ENCODE measurements around the gene GCGR. TPM values are rescaled to one million over a fixed set of nuclear protein-coding genes. Genes with fewer than 3 reads are reported as not detected.

The GCGR gene
- total RNA-seq, 1 donor from 2014 or later: 0.07 TPM

DNA sequence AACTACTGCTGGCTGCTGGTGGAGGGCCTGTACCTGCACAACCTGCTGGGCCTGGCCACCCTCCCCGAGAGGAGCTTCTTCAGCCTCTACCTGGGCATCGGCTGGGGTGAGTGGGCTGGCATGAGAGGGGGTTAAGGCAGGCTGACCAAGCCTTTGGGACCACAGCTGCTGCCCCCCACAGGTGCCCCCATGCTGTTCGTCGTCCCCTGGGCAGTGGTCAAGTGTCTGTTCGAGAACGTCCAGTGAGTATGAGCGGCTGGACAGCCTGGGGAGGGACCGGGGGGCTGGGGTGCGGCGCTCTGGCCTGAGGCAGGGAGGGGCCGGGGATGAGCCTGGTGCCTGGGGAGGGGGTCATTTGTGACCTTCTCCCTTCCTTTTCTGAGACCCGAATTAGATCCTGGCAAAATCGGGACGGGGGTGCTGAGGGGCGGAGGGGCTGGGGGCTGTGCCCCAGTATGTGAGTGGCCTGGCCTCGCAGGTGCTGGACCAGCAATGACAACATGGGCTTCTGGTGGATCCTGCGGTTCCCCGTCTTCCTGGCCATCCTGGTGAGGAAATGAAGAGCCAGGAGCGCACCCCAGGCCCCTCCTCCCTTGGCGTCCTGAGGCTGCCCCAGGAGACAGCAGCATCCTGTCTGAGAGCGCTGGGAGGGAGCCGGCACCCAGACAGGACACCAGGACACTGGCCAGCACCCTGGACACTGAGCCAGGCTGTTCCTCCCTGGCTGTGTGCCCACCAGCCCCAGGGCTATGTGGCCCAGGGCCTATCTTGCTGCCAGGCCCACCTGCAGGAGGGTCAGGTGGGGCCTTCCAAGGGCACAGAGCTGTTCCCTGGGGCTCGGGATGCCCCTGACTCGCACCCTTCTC, 8.0 kb downstream of the GCGR start:
- intact Hi-C loops (cut with micrococcal nuclease): no loop called here

GRCh38 chr17:81812571-81813370, 8.8 kb downstream of the GCGR start:
- intact Hi-C loops (cut with micrococcal nuclease): no loop called here

GRCh38 chr17:81813371-81813684, 9.4 kb downstream of the GCGR start:
- intact Hi-C loops (cut with micrococcal nuclease): no loop called here

DNA sequence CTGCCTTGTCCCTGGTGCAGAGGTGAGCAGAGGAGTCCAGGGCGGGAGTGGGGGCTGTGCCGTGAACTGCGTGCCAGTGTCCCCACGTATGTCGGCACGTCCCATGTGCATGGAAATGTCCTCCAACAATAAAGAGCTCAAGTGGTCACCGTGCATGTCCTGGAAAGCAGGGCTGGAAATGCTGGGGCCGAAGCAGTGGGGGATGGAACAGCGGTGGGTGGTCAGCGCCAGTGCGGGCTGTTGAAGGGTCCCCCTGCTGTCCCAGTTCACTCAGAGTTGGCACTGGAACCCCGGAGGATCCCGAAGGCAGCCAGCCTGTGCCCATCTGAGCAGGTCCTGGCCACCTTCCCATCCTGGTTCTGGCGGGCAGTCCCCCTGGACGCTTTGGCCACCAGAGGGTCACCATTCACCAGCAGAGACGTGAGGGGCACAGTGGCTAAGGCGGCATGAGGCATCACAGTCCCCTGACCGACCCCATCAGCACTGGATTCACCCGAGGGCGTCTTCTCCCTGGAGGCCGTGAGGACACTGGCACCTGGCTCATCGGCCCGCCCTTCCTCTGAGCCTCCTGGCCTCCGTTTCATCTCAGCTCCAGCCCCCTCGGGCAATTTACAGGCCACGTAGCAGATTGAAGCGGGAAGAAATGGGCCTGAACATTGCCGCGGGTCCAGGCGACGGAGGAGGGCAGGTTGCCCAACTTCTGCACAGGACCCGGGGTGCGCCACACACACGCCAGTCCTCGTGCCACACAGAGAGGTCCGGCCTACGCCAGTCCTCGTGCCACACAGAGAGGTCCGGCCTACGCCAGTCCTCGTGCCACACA, 10.1 kb downstream of the GCGR start:
- intact Hi-C loops (cut with micrococcal nuclease): no loop called here

- intact Hi-C loops (cut with micrococcal nuclease): no loop called here
Measured at GRCh38 chr17:81814748-81815645, 11.0 kb downstream of the GCGR start.

- intact Hi-C loops (cut with micrococcal nuclease): no loop called here
Measured at GRCh38 chr17:81815646-81815986, 11.7 kb downstream of the GCGR start.

DNA sequence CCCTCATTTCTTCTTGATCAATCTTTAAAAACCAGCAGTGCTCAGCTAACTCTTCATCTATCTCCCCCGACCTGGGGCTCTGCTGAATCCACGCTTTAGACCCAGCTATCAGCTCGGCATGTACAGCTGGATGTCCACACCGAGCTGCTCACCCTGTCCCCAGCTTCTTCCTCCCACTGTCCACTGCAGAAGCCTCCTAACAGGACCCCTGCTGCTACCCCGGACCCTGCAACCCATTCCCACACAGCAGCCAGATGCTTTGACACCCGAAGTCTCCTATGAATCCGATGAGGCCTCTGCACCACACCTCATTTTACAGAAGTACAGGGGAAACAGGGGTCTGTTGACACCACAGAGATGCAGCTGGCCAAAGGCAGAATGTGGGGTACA, 13.8 kb downstream of the GCGR start:
- intact Hi-C loops (cut with micrococcal nuclease): no loop called here

DNA sequence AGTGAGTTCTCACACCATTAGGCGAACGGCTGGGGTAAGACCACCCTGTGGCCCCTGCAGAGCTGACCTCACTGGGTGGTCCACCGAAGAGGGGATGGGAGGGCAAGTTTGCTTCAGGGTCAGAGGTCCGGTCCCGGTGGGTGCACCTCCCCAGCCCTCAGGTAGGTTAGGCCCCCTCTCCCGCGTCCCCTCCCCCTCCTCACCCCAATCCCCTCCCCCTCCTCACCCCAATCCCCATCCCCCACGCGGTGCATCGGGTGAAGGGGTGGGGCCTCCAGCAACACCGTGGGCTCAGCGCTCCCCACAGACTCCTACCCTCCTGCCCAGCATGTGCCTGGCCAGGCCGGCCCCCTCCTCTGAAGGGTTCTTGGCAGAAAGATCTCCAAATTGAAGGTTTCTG, 15.8 kb downstream of the GCGR start:
- intact Hi-C loops (cut with micrococcal nuclease): no loop called here

- intact Hi-C loops (cut with micrococcal nuclease): no loop called here
Measured at GRCh38 chr17:81821147-81821546, 17.2 kb downstream of the GCGR start.

DNA sequence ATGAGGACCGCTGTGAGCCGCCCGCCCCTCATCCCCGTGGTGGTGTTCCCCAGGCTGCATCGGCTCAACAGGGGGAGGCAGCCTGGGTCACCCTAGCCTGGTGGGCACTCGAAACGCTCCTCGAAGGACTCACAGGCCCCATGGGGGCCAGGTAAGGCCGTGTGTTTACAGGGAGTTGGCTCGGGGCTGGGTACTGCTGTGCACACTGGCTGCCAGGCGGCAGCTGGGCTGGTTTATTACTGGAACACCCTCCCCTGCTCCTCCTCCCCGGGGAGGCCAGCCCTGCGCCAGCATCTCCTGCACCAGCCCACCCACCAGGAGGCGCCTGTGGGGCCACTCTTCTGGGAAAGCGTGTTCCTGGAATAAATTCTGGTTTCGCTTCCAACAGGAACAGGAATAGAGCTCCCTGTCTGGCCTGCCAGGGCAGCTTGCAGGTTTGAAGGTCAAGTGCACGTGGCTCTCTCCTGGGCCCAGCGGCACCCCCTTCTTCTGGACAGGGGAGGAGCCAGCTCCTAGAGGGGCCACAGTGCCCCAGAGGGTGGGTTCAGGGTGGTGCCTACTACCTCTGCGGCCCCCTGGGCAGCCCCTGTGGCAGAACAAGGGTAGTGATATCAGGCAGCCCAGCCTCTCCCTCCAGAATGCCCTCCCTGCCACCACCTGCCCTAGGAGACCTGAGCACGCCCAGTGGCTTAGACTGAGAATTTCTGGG, 17.8 kb downstream of the GCGR start:
- intact Hi-C loops (cut with micrococcal nuclease): no loop called here

DNA sequence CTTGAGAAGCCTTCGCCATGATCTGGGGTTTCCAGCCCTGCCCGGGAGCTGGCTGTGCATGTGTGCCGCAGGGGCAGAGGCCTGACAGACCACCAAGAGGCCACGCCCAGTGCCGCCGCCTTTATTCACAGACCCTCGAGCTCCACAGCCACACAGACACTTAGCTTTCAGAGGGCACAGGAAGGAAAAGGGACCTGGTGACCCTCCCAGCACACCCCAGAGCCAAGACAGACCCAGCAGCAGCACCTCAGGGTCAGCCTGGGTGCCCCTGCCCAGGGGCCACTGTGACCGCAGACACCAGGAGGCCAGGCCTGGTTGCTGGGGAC, 18.3 kb downstream of the GCGR start:
- intact Hi-C loops (cut with micrococcal nuclease): no loop called here

DNA sequence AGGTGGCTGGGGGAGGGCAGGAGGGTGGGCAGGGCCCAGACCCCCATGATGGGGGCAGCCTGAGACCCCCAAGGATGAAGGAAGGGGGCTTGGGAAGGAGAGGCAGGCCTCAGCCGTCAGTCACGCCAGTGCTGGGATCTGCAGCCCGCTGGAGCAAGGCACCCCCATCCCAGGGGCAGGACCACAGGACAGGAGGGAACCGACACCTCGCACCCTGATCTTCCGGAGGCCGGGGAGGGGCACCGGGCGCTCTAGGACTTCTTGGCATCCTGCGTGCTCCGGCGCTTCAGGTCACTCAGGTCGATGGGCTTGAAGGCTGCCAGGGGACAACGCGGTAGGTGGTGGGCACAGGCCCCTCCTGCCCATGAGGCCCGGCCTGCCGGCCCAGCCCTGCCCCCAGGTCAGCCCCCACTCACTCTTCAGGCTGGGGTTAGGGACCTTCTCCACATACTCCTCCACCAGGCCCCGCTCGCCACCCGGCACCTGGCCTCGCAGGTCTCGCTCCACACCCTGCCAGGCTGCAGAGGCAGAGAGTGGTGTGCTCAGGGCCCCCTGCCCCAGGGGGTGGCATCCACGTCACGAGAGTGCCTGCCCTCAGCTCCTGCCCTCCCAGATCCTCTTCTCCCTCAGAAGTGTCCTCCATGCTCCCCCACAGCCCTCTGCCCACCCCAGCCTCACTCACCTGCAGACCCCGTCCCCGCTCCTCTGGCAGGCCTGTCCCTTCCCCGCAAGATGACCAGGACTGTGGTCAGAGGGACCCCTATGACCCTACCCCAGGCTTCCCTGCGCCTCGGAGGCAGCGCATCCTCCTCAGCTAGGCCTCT, 19.3 kb downstream of the GCGR start:
- intact Hi-C loops (cut with micrococcal nuclease): no loop called here

DNA sequence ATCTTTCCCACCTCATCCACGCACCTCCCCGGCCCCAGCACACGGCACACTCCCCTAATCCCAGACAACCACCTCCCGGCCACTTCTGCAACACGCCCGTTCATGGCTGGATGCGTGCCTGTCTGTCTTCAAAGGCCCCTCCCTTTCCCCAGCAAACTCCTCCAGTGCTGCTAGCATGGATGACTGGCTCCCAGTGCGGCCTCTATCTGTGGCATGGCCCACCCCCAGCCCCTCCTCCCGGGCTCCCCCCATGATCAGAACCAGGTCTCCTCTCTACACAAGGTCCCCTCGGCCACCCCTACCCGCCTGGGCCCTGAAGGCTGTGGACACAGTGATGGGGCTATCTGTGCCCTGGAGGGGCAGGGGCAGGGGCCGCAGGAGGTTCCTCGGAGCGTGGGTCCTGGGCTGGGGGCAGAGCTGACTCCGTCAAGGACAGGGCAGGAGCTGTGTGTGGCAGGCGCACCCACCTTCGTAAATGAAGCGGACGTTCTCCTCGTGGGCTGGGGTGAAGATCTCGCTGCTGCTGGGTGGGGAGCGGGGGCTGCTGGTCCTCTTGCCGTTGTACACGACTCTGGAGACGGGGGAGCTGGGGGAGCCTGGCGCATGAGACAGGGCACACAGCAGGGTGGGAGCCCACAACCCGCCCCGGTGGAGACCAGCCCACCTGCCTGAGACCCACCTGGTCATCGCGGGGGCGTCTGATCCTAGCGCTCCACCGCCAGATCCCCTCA, 20.0 kb downstream of the GCGR start:
- intact Hi-C loops (cut with micrococcal nuclease): no loop called here

- intact Hi-C loops (cut with micrococcal nuclease): no loop called here
Measured at GRCh38 chr17:81824595-81824994, 20.6 kb downstream of the GCGR start.

DNA sequence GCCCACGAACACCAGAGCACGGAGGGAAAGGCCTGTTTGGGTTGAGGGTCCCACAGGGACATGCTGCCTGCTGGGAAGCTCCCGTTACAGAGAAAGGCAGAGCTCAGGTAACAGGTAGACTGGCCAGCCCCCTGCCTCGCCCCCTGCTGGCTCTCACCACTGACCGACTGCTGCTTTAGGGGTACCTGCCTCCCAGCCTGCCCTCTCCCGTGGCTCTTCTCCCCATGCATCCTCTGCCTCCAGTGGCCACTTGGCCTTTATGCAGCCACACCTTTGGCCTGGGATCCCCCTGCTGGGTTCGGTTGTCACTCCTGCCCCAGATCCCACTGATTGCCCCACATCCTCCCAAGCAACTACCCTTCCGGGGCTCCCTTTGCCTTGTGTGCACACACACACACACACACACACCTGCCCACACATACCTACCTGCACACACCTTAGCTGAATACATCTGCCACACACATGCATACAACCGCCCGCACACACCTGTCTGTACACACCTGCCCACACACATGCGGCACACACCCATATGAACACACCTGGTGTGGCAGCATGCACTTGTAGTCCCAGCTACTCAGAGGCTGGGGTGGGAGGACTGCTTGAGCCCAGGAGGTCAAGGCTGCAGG, 22.0 kb downstream of the GCGR start:
- intact Hi-C loops (cut with micrococcal nuclease): no loop called here

DNA sequence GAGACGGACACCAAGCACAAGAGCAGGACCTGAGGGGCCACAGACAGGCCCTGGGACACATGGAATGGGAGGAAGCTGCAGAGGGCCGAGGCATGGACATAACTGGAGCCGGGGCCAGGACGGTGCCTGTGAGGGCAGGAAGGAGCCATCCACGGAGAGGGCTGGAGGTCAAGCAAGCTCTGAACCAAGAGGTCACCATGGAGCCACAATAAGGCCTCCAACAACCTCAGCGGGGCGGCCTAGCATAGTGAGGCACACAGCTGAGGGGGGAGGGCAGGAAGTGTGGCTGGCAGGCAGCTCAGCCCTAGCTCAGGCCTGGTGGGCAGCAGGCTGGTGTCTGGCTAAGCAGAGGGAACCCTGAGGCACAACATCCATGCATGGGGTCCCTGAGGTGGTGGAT, 24.7 kb downstream of the GCGR start:
- intact Hi-C loops (cut with micrococcal nuclease): no loop called here

DNA sequence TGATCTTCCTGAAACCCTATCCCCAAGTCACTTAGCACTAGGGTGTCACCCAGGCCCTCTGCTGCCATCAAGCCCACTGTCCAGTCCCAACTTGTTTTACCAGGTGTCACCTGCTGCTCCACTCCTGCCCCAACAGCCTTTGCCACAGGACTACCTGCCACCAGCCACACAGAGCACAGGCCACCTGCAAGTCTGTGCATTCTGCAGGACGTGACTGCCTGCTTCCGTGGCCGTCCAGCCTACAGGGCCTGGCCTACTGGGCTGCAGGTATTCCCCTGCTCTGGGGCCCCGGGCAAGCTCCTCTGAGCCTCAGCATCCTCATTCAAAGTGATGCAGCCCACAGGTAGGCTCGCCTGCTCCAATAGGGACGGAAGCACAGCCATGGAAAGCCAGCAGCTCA, 25.9 kb downstream of the GCGR start:
- intact Hi-C loops (cut with micrococcal nuclease): loop anchor here (5.0 kb wide), 1 partner anchor 118 kb away; the partner anchor contains the start of gene SLC25A10

- intact Hi-C loops (cut with micrococcal nuclease): loop anchor here (5.0 kb wide), 1 partner anchor 119 kb away; the partner anchor contains the start of gene SLC25A10
Measured at GRCh38 chr17:81831563-81831956, 27.6 kb downstream of the GCGR start.

Measured in T-helper 2 cell treated with Interferon-gamma antibody and Interleukin-4, amounts not matched to agents 100 ng/mL and 5 ng/mL, for 36 hours (primary cell).